Left lung (tissue), 10 donors: ENCODE measurements around the gene MFNG. TPM values are rescaled to one million over a fixed set of nuclear protein-coding genes. Genes with fewer than 3 reads are reported as not detected.

Source experiments
- ATAC-seq: fragments of 200-7000 bp; cut with Tn5 transposase; one replicate; pipeline ENCODE4 v1.9.1; 2020; ENCODE audit warnings: moderate library complexity
- DNase-seq, 4 donors: peaks; one replicate each; pipeline ENCODE4 v3.0.0-alpha.2; 2013 to 2020
- H3K27ac ChIP-seq, 2 donors: fragments of 200-600 bp; sonication (generic) in 1 of 2; one replicate each; pipeline versions ENCODE4 v1.5.0 to v1.8.0; 2020 to 2021
- H3K27me3 ChIP-seq, 2 donors: fragments of 200-600 bp; sonication (generic) in 1 of 2; one replicate each; pipeline versions ENCODE4 v1.5.0 to v1.8.0; 2020 to 2021
- H3K36me3 ChIP-seq, 2 donors: fragments of 200-600 bp; sonication (generic) in 1 of 2; one replicate each; pipeline versions ENCODE4 v1.5.0 to v1.8.0; 2020 to 2021
- H3K4me1 ChIP-seq, 2 donors: fragments of 200-600 bp; one replicate each; pipeline ENCODE4 v1.8.0; 2021
- H3K4me3 ChIP-seq, 2 donors: fragments of 200-600 bp; sonication (generic) in 1 of 2; one replicate each; pipeline versions ENCODE4 v1.5.0 to v1.8.0; 2020 to 2021; ENCODE audit warnings: mild to moderate bottlenecking in 1 of 2
- H3K9me3 ChIP-seq, 2 donors: fragments of 200-600 bp; sonication (generic) in 1 of 2; one replicate each; pipeline versions ENCODE4 v1.5.0 to v1.8.0; 2020 to 2021
- intact Hi-C, 2 donors: fragments of 100-400 bp; cut with DNase I; formaldehyde crosslinking; loops; one replicate each; pipeline versions ENCODE4 v1.11.2 to v1.14.2; 2022
- polyA plus RNA-seq, 6 donors: library from polyadenylated mRNA; unstranded; fragments of 120-200 nt; gene quantifications; one replicate each; pipeline ENCODE4 v1.2.1, GENCODE V29; 2013; ENCODE audit not compliant: insufficient read length in 6 of 6
- total RNA-seq, 2 donors: library from RNA; stranded (reverse); fragmentation: NEBNext Ultra II Directional; extraction: Animal tissue kit (Norgen Biotek cat#: 25700); gene quantifications; one replicate each; pipeline ENCODE4 v1.2.1, GENCODE V29; 2021
- TF ChIP-seq, protein P1 (sequence below), 2 donors: fragments of 200-600 bp; sonication (generic) in 1 of 2; IDR thresholded peaks; one replicate each; pipeline versions ENCODE4 v1.5.0 to v1.8.0; 2021; ENCODE audit warnings: antibody characterized with exemption in 2 of 2
- donor health status: DM: no; HTN: yes; CAD: no.
- donor health status: DM: no; HTN: no; CAD: no.

The MFNG gene
- total and polyA plus RNA-seq, 8 donors = 17.7 to 46.4 (median 22.3) TPM

GRCh38 chr22:37467391-37467955, 18.7 kb downstream of the MFNG start:
- ATAC-seq (no peak), DNase-seq (peak in 1 of 4 donors; percentile 62)
- H3K27me3 ChIP-seq = peaks cover 0 to 24% of the 10 kb centered on the region in 2 donors
- H3K27ac ChIP-seq = no peak overlapping the region
- no peaks in the 10 kb centered on the region for H3K9me3 ChIP-seq
- intact Hi-C loops = no loop called here
- no peak overlapping the region for H3K4me3 ChIP-seq
- TF ChIP-seq, protein P1, sequence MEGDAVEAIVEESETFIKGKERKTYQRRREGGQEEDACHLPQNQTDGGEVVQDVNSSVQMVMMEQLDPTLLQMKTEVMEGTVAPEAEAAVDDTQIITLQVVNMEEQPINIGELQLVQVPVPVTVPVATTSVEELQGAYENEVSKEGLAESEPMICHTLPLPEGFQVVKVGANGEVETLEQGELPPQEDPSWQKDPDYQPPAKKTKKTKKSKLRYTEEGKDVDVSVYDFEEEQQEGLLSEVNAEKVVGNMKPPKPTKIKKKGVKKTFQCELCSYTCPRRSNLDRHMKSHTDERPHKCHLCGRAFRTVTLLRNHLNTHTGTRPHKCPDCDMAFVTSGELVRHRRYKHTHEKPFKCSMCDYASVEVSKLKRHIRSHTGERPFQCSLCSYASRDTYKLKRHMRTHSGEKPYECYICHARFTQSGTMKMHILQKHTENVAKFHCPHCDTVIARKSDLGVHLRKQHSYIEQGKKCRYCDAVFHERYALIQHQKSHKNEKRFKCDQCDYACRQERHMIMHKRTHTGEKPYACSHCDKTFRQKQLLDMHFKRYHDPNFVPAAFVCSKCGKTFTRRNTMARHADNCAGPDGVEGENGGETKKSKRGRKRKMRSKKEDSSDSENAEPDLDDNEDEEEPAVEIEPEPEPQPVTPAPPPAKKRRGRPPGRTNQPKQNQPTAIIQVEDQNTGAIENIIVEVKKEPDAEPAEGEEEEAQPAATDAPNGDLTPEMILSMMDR (IDR thresholded peaks at IDR 0.05) = no peak
- H3K4me1 ChIP-seq = no peaks in the 10 kb centered on the region
- H3K36me3 ChIP-seq = peaks cover 0 to 43% of the 10 kb centered on the region in 2 donors

DNA sequence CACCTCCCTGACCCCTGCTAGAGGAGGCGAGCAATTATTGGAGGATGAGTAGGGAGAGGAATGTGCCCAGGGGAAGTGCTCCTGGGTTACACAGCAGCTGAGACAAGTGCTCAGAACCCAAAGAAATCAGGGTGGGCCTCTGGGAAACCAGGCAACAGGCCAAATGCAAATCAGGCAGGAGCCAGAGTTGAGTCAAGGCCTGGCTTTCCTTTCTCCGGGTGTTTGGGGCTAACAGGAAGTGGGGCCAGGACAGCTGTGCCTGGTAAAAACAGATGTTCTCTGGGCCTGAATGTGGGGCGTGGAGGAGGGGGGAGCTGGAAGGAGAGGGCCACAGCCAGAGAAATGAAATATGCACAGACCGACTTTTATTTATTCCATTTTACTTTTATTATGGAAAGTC, 22.0 kb downstream of the MFNG start:
- TF ChIP-seq, protein P1 (IDR thresholded peaks at IDR 0.05) = no peak
- ATAC-seq (no peak), DNase-seq (peak in 1 of 4 donors; percentile 4)
- no peak overlapping the region for H3K4me3 ChIP-seq
- intact Hi-C loops = no loop called here
- H3K9me3 ChIP-seq = no peaks in the 10 kb centered on the region
- no peak overlapping the region for H3K27ac ChIP-seq
- peaks cover 0 to 24% of the 10 kb centered on the region in 2 donors for H3K27me3 ChIP-seq
- H3K4me1 ChIP-seq = no peaks in the 10 kb centered on the region
- H3K36me3 ChIP-seq = peaks cover 0 to 23% of the 10 kb centered on the region in 2 donors

GRCh38 chr22:37462983-37463382, 23.2 kb downstream of the MFNG start:
- peak; percentile 72 for ATAC-seq
- peaks cover 0 to 24% of the 10 kb centered on the region in 2 donors for H3K27me3 ChIP-seq

GRCh38 chr22:37462436-37462835, 23.7 kb downstream of the MFNG start:
- TF ChIP-seq, protein P1 (IDR thresholded peaks at IDR 0.05) = no peak
- Histone ChIP-seq H3K27me3 (peaks cover 0 to 24% of the 10 kb centered on the region in 2 donors), H3K4me1 (no peaks in the 10 kb centered on the region), H3K36me3 (peaks cover 0 to 14% of the 10 kb centered on the region in 2 donors), H3K27ac (no peak overlapping the region), H3K9me3 (no peaks in the 10 kb centered on the region), H3K4me3 (no peak overlapping the region)
- intact Hi-C loops = no loop called here
- DNase-seq (peak in 1 of 4 donors; percentile 19), ATAC-seq (no peak)

More at GRCh38 chr22:37462983-37463382, 23.2 kb downstream of the MFNG start:
- Histone ChIP-seq H3K36me3 (peaks cover 0 to 18% of the 10 kb centered on the region in 2 donors), H3K4me3 (no peak overlapping the region), H3K4me1 (no peaks in the 10 kb centered on the region), H3K27ac (no peak overlapping the region), H3K9me3 (no peaks in the 10 kb centered on the region)
- intact Hi-C loops = no loop called here
- TF ChIP-seq, protein P1 (IDR thresholded peaks at IDR 0.05) = no peak
- DNase-seq = no peak

DNA sequence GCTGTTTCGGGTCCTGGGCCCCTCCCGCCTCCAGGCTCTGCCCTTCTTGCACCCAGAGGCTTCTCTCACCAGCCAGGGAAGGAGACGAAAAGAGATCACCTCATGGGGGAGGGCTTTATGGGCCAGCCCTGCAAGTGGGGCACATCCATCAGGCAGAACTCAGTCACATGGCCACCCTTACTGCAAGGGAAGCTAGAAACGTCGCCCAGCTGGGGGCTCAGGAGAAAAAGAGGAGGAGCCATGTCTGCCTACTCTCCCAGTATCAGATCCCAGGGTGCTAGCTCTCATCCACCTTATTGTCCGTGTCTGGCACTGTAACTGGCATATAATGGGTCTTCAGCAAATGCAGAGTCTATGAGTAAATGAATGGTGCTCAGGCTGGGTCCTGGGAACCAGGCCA, 24.2 kb downstream of the MFNG start:
- Histone ChIP-seq H3K36me3 (peaks cover 0 to 13% of the 10 kb centered on the region in 2 donors), H3K4me3 (no peak overlapping the region), H3K4me1 (no peaks in the 10 kb centered on the region), H3K27ac (no peak overlapping the region), H3K27me3 (peaks cover 0 to 24% of the 10 kb centered on the region in 2 donors), H3K9me3 (no peaks in the 10 kb centered on the region)
- no peak for ATAC-seq
- TF ChIP-seq, protein P1 (IDR thresholded peaks at IDR 0.05) = no peak
- intact Hi-C loops = no loop called here
- DNase-seq = peak in 1 of 4 donors; percentile 13
